D721Med (cell line): ENCODE results near the gene GMIP.

Source experiments
- DNase-seq: peaks from one replicate; pipeline ENCODE4 v3.0.0; 2011; ENCODE audit warnings: low spot score; ENCODE audit not compliant: insufficient read length
- FAIRE-seq: peaks from 2 replicates; lab custom pipeline; 2011; peaks lifted over from hg19 to GRCh38; lab: Jason Lieb, UNC
- CTCF ChIP-seq: IDR thresholded peaks from 2 replicates; pipeline ENCODE4 v1.5.1; 2012; ENCODE audit warnings: mild to moderate bottlenecking, control low read depth; ENCODE audit not compliant: insufficient read depth; ENCODE audit errors: missing control alignments

GMIP gene

GRCh38 chr19:19633711-19634515 is 9.5 kb downstream of the GMIP start:
- DNase-seq: no peak
- no peak for TF ChIP-seq CTCF
- FAIRE-seq: no peak

GRCh38 chr19:19632661-19633060 is 10.8 kb downstream of the GMIP start:
- TF ChIP-seq CTCF: no peak
- FAIRE-seq (no peak), DNase-seq (no peak)

- DNase-seq: no peak
- TF ChIP-seq CTCF: no peak
- FAIRE-seq: no peak
Observed at GRCh38 chr19:19631346-19631745, 12.1 kb downstream of the GMIP start.

GRCh38 chr19:19630426-19630825 is 13.0 kb downstream of the GMIP start:
- no peak for TF ChIP-seq CTCF
- no peak for DNase-seq
- no peak for FAIRE-seq

GRCh38 chr19:19630062-19630414 is 13.4 kb downstream of the GMIP start:
- TF ChIP-seq CTCF: no peak
- DNase-seq: no peak
- FAIRE-seq: no peak

- FAIRE-seq (no peak), DNase-seq (peak; percentile 68)
- TF ChIP-seq CTCF: no peak
Observed at GRCh38 chr19:19628501-19629134, 14.8 kb downstream of the GMIP start.
